ENCODE data around the gene BFAR. TPM values are rescaled to one million over a fixed set of nuclear protein-coding genes. Genes with fewer than 3 reads are reported as not detected.

The BFAR gene, protein sequence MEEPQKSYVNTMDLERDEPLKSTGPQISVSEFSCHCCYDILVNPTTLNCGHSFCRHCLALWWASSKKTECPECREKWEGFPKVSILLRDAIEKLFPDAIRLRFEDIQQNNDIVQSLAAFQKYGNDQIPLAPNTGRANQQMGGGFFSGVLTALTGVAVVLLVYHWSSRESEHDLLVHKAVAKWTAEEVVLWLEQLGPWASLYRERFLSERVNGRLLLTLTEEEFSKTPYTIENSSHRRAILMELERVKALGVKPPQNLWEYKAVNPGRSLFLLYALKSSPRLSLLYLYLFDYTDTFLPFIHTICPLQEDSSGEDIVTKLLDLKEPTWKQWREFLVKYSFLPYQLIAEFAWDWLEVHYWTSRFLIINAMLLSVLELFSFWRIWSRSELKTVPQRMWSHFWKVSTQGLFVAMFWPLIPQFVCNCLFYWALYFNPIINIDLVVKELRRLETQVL
- polyA plus RNA-seq (2011; rRNA removed) (77.1 and 93.5 TPM in 2 replicates), polyA minus RNA-seq (2011; rRNA and poly(A)+ RNA removed) (39.0 and 55.3 TPM in 2 replicates)

- no peaks in the 10 kb centered on the region for H3K27me3 ChIP-seq (ENCODE audit: control insufficient read depth, insufficient read depth, low read length)
- TF ChIP-seq CTCF (IDR thresholded peaks at IDR 0.05; ENCODE audit: insufficient read depth, low read depth, low read length): no peak
- no peaks in the 10 kb centered on the region; the same call in 1 of the 2 replicates for H3K36me3 ChIP-seq (ENCODE audit: control insufficient read depth, insufficient read depth, low read length)
- peak within 1 kb of the TSS; percentile 81 for H3K4me3 ChIP-seq (ENCODE audit: low read depth, low read length)
- DNase-seq (ENCODE audit: low read depth): peak; percentile 77
- POLR2A ChIA-PET: interaction anchor here (0.5 to 0.6 kb wide), 2 partner anchors 39 to 378 kb away, joined by 3 to 4 read pairs; no protein-coding TSS in a partner anchor
- CTCF ChIA-PET: no interaction called here
Observed at GRCh38 chr16:14632693-14633569, at the start of gene BFAR. Gene BFAR (plus strand): TSS chr16:14632951. CDS start chr16:14644347, 11,396 bp downstream.

DNA sequence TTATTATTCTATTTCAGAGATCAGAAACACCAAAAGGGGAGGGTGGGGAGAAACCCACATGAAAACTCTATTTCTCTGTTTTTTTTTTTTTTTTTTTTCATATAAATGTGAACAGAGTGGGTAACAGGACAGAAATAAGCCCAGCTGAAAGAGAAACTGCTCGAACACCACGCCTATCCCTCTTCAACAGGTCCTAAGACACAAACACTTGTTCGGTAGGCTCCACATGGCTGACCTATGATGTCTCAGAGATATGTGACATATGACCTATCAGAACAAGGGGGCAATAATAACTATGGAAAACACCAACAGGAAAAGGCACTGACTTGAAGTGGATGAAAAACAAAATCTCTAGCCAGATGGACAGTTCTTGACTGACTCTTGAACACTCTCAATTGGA, 47.5 kb upstream of the BFAR start:
- no peak for DNase-seq (ENCODE audit: low read depth)
- ChIA-PET CTCF (interaction anchor here (2.0 kb wide), 1 partner anchor 336 kb away, joined by 5 read pairs; no protein-coding TSS in a partner anchor), POLR2A (no interaction called here)
- TF ChIP-seq CTCF (IDR thresholded peaks at IDR 0.05; ENCODE audit: insufficient read depth, low read depth, low read length): no peak
- Histone ChIP-seq H3K36me3 (ENCODE audit: control insufficient read depth, insufficient read depth, low read length) (peaks cover 13% of the 10 kb centered on the region), H3K4me3 (ENCODE audit: low read depth, low read length) (no peak overlapping the region), H3K27me3 (ENCODE audit: control insufficient read depth, insufficient read depth, low read length) (no peaks in the 10 kb centered on the region)

DNA sequence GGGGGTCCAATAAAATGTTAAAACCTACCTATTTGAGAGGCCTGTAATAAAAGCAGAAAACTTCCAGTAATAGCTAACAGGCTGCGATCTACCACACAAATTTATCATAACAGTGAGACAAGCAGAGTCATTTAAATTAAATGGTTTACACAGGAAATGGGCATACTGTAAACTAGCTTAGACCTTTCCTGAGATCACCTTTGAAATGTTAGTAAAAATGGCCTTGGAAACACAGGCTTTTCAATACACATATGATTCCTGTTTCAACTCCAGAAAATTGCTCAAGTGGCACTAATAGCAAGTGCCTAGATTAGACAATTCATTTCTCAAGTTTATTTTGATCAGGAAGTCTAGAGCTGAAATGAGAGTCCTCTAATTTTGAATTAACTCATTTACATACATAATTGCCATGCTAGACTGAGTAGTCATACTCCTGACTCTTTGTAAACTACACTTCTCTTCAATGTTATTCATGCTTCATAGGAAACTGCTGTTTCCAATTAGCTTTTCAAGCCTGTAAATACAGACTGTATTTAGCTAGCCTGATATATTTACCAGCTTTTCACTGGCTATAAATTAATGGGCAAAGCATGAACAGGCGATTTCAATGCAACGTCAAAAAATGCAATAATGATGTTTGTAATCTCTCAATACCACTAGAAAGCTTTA, 46.0 kb upstream of the BFAR start:
- ChIA-PET CTCF (interaction anchor here (0.7 to 2.0 kb wide), 5 partner anchors 8 to 340 kb away, joined by 3 to 5 read pairs (median 3); no protein-coding TSS in a partner anchor), POLR2A (no interaction called here)
- Histone ChIP-seq H3K27me3 (ENCODE audit: control insufficient read depth, insufficient read depth, low read length) (no peaks in the 10 kb centered on the region), H3K36me3 (ENCODE audit: control insufficient read depth, insufficient read depth, low read length) (peaks cover 15% of the 10 kb centered on the region), H3K4me3 (ENCODE audit: low read depth, low read length) (no peak overlapping the region)
- TF ChIP-seq CTCF (IDR thresholded peaks at IDR 0.05; ENCODE audit: insufficient read depth, low read depth, low read length): no peak
- DNase-seq (ENCODE audit: low read depth): no peak

GRCh38 chr16:14600164-14600563, 32.6 kb upstream of the BFAR start:
- TF ChIP-seq CTCF (IDR thresholded peaks at IDR 0.05; ENCODE audit: insufficient read depth, low read depth, low read length): peak; percentile 46
- Histone ChIP-seq H3K27me3 (ENCODE audit: control insufficient read depth, insufficient read depth, low read length) (no peaks in the 10 kb centered on the region), H3K36me3 (ENCODE audit: control insufficient read depth, insufficient read depth, low read length) (peaks cover 6% of the 10 kb centered on the region), H3K4me3 (ENCODE audit: low read depth, low read length) (no peak overlapping the region)
- DNase-seq (ENCODE audit: low read depth): no peak
- ChIA-PET CTCF (interaction anchor here (0.8 to 2.0 kb wide), 8 partner anchors 10 to 351 kb away, joined by 3 to 8 read pairs (median 4); no protein-coding TSS in a partner anchor), POLR2A (no interaction called here)
